Subcutaneous abdominal adipose tissue (tissue), 5 donors: ENCODE data around the gene OOEP.
A peak's percentile ranks its signal among the peaks of the same experiment; 100 is the strongest.
"Not testable (repeated sequence)": the region's sequence is repeated elsewhere in the genome, so short reads cannot be mapped to it uniquely, and the experiment has no call there.

ENCODE experiments used
- H3K27ac ChIP-seq: one replicate; pipeline ENCODE4 v1.7.0; 2013; ENCODE audit warnings: low read depth, mild to moderate bottlenecking, inconsistent platforms, low read length, moderate library complexity
- H3K27me3 ChIP-seq, 5 donors: one replicate each; pipeline ENCODE4 v1.7.0; 2013; ENCODE audit warnings: low read length in 5 of 5, inconsistent platforms in 1 of 5; ENCODE audit not compliant: control insufficient read depth in 5 of 5, insufficient read depth in 4 of 5
- H3K36me3 ChIP-seq, 5 donors: one replicate each; pipeline ENCODE4 v1.7.0; 2013; ENCODE audit warnings: low read length in 5 of 5; ENCODE audit not compliant: control insufficient read depth in 5 of 5, insufficient read depth in 5 of 5
- H3K4me1 ChIP-seq, 5 donors: one replicate each; pipeline ENCODE4 v1.7.0; 2013; ENCODE audit warnings: low read length in 5 of 5, mild to moderate bottlenecking in 3 of 5, moderate library complexity in 1 of 5; ENCODE audit not compliant: control insufficient read depth in 5 of 5, insufficient read depth in 5 of 5
- H3K4me3 ChIP-seq, 5 donors: one replicate each; pipeline ENCODE4 v1.7.0; 2013; ENCODE audit warnings: low read length in 5 of 5, low read depth in 1 of 5
- H3K9ac ChIP-seq, 5 donors: one replicate each; pipeline ENCODE4 v1.7.0; 2013; ENCODE audit warnings: low read length in 5 of 5, mild to moderate bottlenecking in 4 of 5, moderate library complexity in 3 of 5
- H3K9me3 ChIP-seq, 5 donors: one replicate each; pipeline ENCODE4 v1.7.0; 2013; ENCODE audit warnings: low read length in 5 of 5; ENCODE audit not compliant: control insufficient read depth in 5 of 5
- donor health status: healthy.
- donor health status: healthy.
- donor health status: healthy.
- donor health status: healthy.
- donor health status: healthy.

The OOEP gene

GRCh38 chr6:73369563-73369962 lies at the start of gene OOEP:
TSS of gene OOEP (minus strand) at chr6:73369897. CDS start at chr6:73369792, 105 bp downstream.
- Histone ChIP-seq H3K9me3 (peaks cover 0 to 13% (median 10%) of the 10 kb centered on the region in 5 donors), H3K36me3 (no peaks in the 10 kb centered on the region), H3K4me1 (no peaks in the 10 kb centered on the region), H3K27me3 (no peaks in the 10 kb centered on the region), H3K27ac (no peak within 1 kb of the TSS), H3K9ac (no peak within 1 kb of the TSS), H3K4me3 (no peak within 1 kb of the TSS)

DNA sequence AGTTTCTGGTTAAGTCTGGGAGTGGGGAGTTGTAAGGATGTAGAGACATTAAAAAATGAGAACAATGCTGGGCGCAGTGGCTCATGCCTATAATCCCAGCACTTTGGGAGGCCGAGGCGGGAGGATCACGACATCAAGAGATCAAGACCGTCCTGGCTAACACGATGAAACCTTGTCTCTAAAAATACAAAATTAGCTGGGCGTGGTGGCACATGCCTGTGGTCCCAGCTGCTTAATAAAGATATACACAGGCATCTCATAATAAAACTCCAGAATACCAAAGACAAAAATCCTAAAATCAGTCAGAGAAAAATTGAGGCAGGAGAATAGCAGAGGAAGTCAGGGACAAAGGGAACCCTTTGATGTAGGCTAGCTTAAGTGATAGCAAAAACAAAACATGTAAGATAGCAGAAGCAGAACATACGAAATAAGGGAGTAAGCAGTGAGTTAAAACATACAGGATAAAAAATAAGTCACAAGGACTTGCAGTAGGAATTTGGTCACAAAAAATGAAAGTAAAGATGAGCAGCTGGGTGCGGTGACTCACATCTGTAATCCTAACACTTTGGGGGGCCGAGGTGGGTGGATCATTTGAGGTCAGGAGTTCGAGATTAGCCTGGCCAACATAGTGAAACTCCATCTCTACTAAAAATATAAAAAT lies 48.5 kb upstream of the OOEP start:
- Histone ChIP-seq H3K36me3 (peaks cover 2 to 12% (median 4%) of the 10 kb centered on the region in 5 donors), H3K4me3 (no peak overlapping the region), H3K27me3 (no peaks in the 10 kb centered on the region), H3K4me1 (no peaks in the 10 kb centered on the region), H3K9me3 (no peaks in the 10 kb centered on the region), H3K9ac (no peak overlapping the region), H3K27ac (no peak overlapping the region)

- no peaks in the 10 kb centered on the region for H3K9me3 ChIP-seq
- no peaks in the 10 kb centered on the region for H3K4me1 ChIP-seq
These were observed 43.4 kb upstream of the OOEP start for GRCh38 chr6:73413102-73413501.

GRCh38 chr6:73409395-73409794 lies 39.7 kb upstream of the OOEP start:
- no peaks in the 10 kb centered on the region for H3K9me3 ChIP-seq
- H3K27me3 ChIP-seq = no peaks in the 10 kb centered on the region
- no peak overlapping the region for H3K4me3 ChIP-seq
- no peaks in the 10 kb centered on the region for H3K4me1 ChIP-seq
- no peak overlapping the region for H3K27ac ChIP-seq
- no peaks in the 10 kb centered on the region for H3K36me3 ChIP-seq
- H3K9ac ChIP-seq = no peak overlapping the region

More at GRCh38 chr6:73413102-73413501, 43.4 kb upstream of the OOEP start:
- Histone ChIP-seq H3K27ac (no peak overlapping the region), H3K27me3 (no peaks in the 10 kb centered on the region), H3K36me3 (peaks cover 0 to 8% (median 0%) of the 10 kb centered on the region in 5 donors), H3K4me3 (no peak overlapping the region), H3K9ac (no peak overlapping the region)

GRCh38 chr6:73400656-73401055 lies 31.0 kb upstream of the OOEP start:
- H3K4me3 ChIP-seq = no peak overlapping the region
- no peaks in the 10 kb centered on the region for H3K9me3 ChIP-seq
- H3K27ac ChIP-seq = no peak overlapping the region
- no peaks in the 10 kb centered on the region for H3K36me3 ChIP-seq
- peaks cover 0 to 3% (median 0%) of the 10 kb centered on the region in 5 donors for H3K4me1 ChIP-seq
- no peaks in the 10 kb centered on the region for H3K27me3 ChIP-seq
- H3K9ac ChIP-seq = no peak overlapping the region

DNA sequence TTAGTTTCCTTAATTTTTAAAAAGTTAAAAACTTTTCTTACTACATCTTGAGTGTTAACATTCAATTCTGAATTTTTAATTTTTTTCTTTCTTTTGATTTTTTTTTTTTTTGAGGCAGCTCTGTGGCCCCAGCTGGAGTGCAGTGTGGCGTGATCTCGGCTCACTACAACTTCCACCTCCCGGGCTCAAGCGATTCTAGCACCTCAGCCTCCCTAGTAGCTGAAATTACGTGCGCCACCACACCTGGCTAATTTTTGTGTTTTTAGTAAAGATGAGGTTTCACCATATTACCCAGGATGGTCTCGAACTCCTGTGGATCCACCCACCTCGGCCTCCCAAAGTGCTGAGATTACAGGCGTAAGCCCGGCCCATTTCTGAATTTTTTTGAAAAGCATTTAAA lies 26.2 kb upstream of the OOEP start:
- H3K36me3 ChIP-seq = no peaks in the 10 kb centered on the region
- H3K9ac ChIP-seq = no peak overlapping the region
- H3K9me3 ChIP-seq = no peaks in the 10 kb centered on the region
- H3K4me1 ChIP-seq = peaks cover 0 to 3% (median 0%) of the 10 kb centered on the region in 5 donors
- no peak overlapping the region for H3K4me3 ChIP-seq
- peaks cover 0 to 3% (median 0%) of the 10 kb centered on the region in 5 donors for H3K27me3 ChIP-seq
- H3K27ac ChIP-seq = no peak overlapping the region

- Histone ChIP-seq H3K9ac (peak within 1 kb of the TSS in 1 of 5 donors; percentile 26), H3K4me3 (peak within 1 kb of the TSS in 3 of 5 donors; percentile 28 to 42 (median 29)), H3K27ac (no peak within 1 kb of the TSS), H3K4me1 (peaks cover 0 to 3% (median 0%) of the 10 kb centered on the region in 5 donors), H3K36me3 (no peaks in the 10 kb centered on the region), H3K27me3 (peaks cover 0 to 3% (median 0%) of the 10 kb centered on the region in 5 donors), H3K9me3 (no peaks in the 10 kb centered on the region)
These were observed 25.1 kb upstream of the OOEP start, which contains the start of gene DDX43 for GRCh38 chr6:73394577-73395354. TSS of gene DDX43 (plus strand) at chr6:73394828. CDS start at chr6:73394906, 78 bp downstream.

- H3K36me3 ChIP-seq = no peaks in the 10 kb centered on the region
- H3K27ac ChIP-seq = no peak overlapping the region
- H3K27me3 ChIP-seq = peaks cover 0 to 3% (median 0%) of the 10 kb centered on the region in 5 donors
- H3K4me3 ChIP-seq = no peak overlapping the region
- H3K9me3 ChIP-seq = no peaks in the 10 kb centered on the region
- H3K4me1 ChIP-seq = peaks cover 2 to 11% (median 7%) of the 10 kb centered on the region in 5 donors
- no peak overlapping the region for H3K9ac ChIP-seq
These were observed 23.6 kb upstream of the OOEP start for GRCh38 chr6:73393278-73393677.

GRCh38 chr6:73392188-73392587 lies 22.5 kb upstream of the OOEP start:
- peaks cover 2 to 12% (median 8%) of the 10 kb centered on the region in 5 donors for H3K4me1 ChIP-seq
- not testable (repeated sequence) for H3K4me3 ChIP-seq, H3K27ac ChIP-seq, H3K9ac ChIP-seq, H3K36me3 ChIP-seq, H3K9me3 ChIP-seq, H3K27me3 ChIP-seq

GRCh38 chr6:73391675-73392074 lies 22.0 kb upstream of the OOEP start:
- H3K9ac ChIP-seq = no peak overlapping the region

More at GRCh38 chr6:73391675-73392074, 22.0 kb upstream of the OOEP start:
- peaks cover 0 to 3% (median 0%) of the 10 kb centered on the region in 5 donors for H3K27me3 ChIP-seq
- H3K9me3 ChIP-seq = no peaks in the 10 kb centered on the region
- peaks cover 2 to 12% (median 8%) of the 10 kb centered on the region in 5 donors for H3K4me1 ChIP-seq
- H3K36me3 ChIP-seq = no peaks in the 10 kb centered on the region
- H3K4me3 ChIP-seq = no peak overlapping the region
- H3K27ac ChIP-seq = no peak overlapping the region
